Bronchial epithelial cell (primary cell): ENCODE results near the gene PICALM. TPM values are rescaled to one million over a fixed set of nuclear protein-coding genes. Genes with fewer than 3 reads are reported as not detected.
"Not testable (repeated sequence)": the region's sequence is repeated elsewhere in the genome, so short reads cannot be mapped to it uniquely, and the experiment has no call there.

ENCODE experiments used
- DNase-seq: peaks from one replicate; pipeline ENCODE4 v3.0.0-alpha.2; 2010; ENCODE audit warnings: low read depth
- FAIRE-seq: peaks from 2 replicates; lab custom pipeline; 2011; peaks lifted over from hg19 to GRCh38; lab: Jason Lieb, UNC
- H3K27me3 ChIP-seq: 2 replicates; pipeline ENCODE4 v1.5.1; 2011; ENCODE audit warnings: low read length; ENCODE audit not compliant: control insufficient read depth, insufficient read depth
- H3K36me3 ChIP-seq: 2 replicates; pipeline ENCODE4 v1.5.1; 2011; ENCODE audit warnings: low read length; ENCODE audit not compliant: control insufficient read depth, insufficient read depth
- H3K4me3 ChIP-seq: 2 replicates; pipeline ENCODE4 v1.5.1; 2011; ENCODE audit warnings: mild to moderate bottlenecking, low read depth, low read length, control low read depth
- CTCF ChIP-seq: IDR thresholded peaks from 2 replicates; pipeline ENCODE4 v1.5.1; 2011; ENCODE audit warnings: mild to moderate bottlenecking, moderate library complexity, low read length, control low read depth, inconsistent platforms; ENCODE audit not compliant: insufficient read depth, severe bottlenecking
- total RNA-seq: library from RNA; depleted of rRNA; stranded (reverse); fragments of >200 nt; gene quantifications from 2 replicates; pipeline ENCODE4 v1.2.1, GENCODE V29; 2014

The PICALM gene
- total RNA-seq, 1 donor from 2014 or later = 203 TPM

GRCh38 chr11:85955531-85955930 is 113.4 kb downstream of the PICALM start:
- Histone ChIP-seq H3K4me3 (no peak overlapping the region), H3K36me3 (peaks cover 4% of the 10 kb centered on the region), H3K27me3 (no peaks in the 10 kb centered on the region)
- no peak for FAIRE-seq
- no peak for DNase-seq
- TF ChIP-seq CTCF = no peak

GRCh38 chr11:85953491-85954143 is 115.3 kb downstream of the PICALM start:
- DNase-seq (no peak), FAIRE-seq (no peak)
- TF ChIP-seq CTCF = no peak
- H3K36me3 ChIP-seq = peaks cover 4% of the 10 kb centered on the region
- no peak overlapping the region for H3K4me3 ChIP-seq
- H3K27me3 ChIP-seq = no peaks in the 10 kb centered on the region

GRCh38 chr11:85952108-85952485 is 116.8 kb downstream of the PICALM start:
- not testable (repeated sequence) for FAIRE-seq, H3K4me3 ChIP-seq, DNase-seq, H3K36me3 ChIP-seq, H3K27me3 ChIP-seq

- no peak for DNase-seq
- FAIRE-seq = no peak
- TF ChIP-seq CTCF = no peak
- no peak overlapping the region for H3K4me3 ChIP-seq
- H3K36me3 ChIP-seq = no peaks in the 10 kb centered on the region
- H3K27me3 ChIP-seq = no peaks in the 10 kb centered on the region
Measured at GRCh38 chr11:85951428-85952107, 117.3 kb downstream of the PICALM start.

- DNase-seq = no peak
- Histone ChIP-seq H3K36me3 (no peaks in the 10 kb centered on the region), H3K27me3 (no peaks in the 10 kb centered on the region), H3K4me3 (no peak overlapping the region)
- FAIRE-seq = no peak
- TF ChIP-seq CTCF = no peak
Measured at GRCh38 chr11:85951049-85951405, 117.9 kb downstream of the PICALM start.

GRCh38 chr11:85950317-85951048 is 118.4 kb downstream of the PICALM start:
- no peak for TF ChIP-seq CTCF

More at GRCh38 chr11:85950317-85951048, 118.4 kb downstream of the PICALM start:
- FAIRE-seq (no peak), DNase-seq (no peak)
- H3K4me3 ChIP-seq = no peak overlapping the region
- H3K27me3 ChIP-seq = no peaks in the 10 kb centered on the region
- no peaks in the 10 kb centered on the region for H3K36me3 ChIP-seq
